Suprapubic skin (tissue), 4 donors: ENCODE measurements around the gene GNGT1. TPM values are rescaled to one million over a fixed set of nuclear protein-coding genes. Genes with fewer than 3 reads are reported as not detected.
A peak's percentile ranks its signal among the peaks of the same experiment; 100 is the strongest.
"Not testable (repeated sequence)": the region's sequence is repeated elsewhere in the genome, so short reads cannot be mapped to it uniquely, and the experiment has no call there.

ENCODE experiments used
- DNase-seq, 2 donors: peaks; one replicate each; pipeline ENCODE4 v3.0.0-alpha.2; 2019; ENCODE audit warnings: low spot score in 2 of 2
- H3K27ac ChIP-seq: fragments of 200-600 bp; sonication (generic); one replicate; pipeline ENCODE4 v1.5.1; 2019
- H3K27me3 ChIP-seq: fragments of 200-600 bp; sonication (generic); one replicate; pipeline ENCODE4 v1.5.1; 2019
- H3K36me3 ChIP-seq: fragments of 200-600 bp; sonication (generic); one replicate; pipeline ENCODE4 v1.5.1; 2019
- H3K4me1 ChIP-seq: fragments of 200-600 bp; sonication (generic); one replicate; pipeline ENCODE4 v1.5.1; 2019
- H3K4me3 ChIP-seq: fragments of 200-600 bp; sonication (generic); one replicate; pipeline ENCODE4 v1.5.1; 2019; ENCODE audit warnings: mild to moderate bottlenecking
- H3K9me3 ChIP-seq: fragments of 200-600 bp; sonication (generic); one replicate; pipeline ENCODE4 v1.5.1; 2019
- CTCF ChIP-seq, 2 donors: fragments of 200-600 bp in 1 of 2; fragments of 450-650 bp in 1 of 2; sonication (generic) in 1 of 2; IDR thresholded peaks; one replicate each; pipeline ENCODE4 v1.5.1; 2016 to 2019; ENCODE audit warnings: antibody characterized with exemption in 2 of 2, mild to moderate bottlenecking in 1 of 2, moderate library complexity in 1 of 2
- EP300 ChIP-seq: sonication (generic); formaldehyde crosslinking; IDR thresholded peaks from one replicate; pipeline ENCODE4 v1.6.1; 2017; ENCODE audit warnings: antibody characterized with exemption
- POLR2A ChIP-seq, 2 donors: fragments of 450-650 bp; IDR thresholded peaks; one replicate each; pipeline ENCODE4 v1.6.1; 2017; ENCODE audit warnings: antibody characterized with exemption in 2 of 2, mild to moderate bottlenecking in 2 of 2, moderate library complexity in 2 of 2
- POLR2AphosphoS5 ChIP-seq, 3 donors: sonication (generic); formaldehyde crosslinking; IDR thresholded peaks; one replicate each; pipeline ENCODE4 v1.6.1; 2017; ENCODE audit warnings: antibody characterized with exemption in 3 of 3
- WGBS: methylation state at CpG from one replicate; pipeline ENCODE4 v1.1.5; 2018; 5-methylcytosine and 5-hydroxymethylcytosine counted together
- total RNA-seq, 4 donors: library from RNA; depleted of rRNA; stranded (reverse); fragments of >200 nt; gene quantifications; one replicate each; pipeline ENCODE4 v1.1.0, GENCODE V29; 2016

Gene GNGT1
- total RNA-seq, 4 donors from 2014 or later, result not detected

- Histone ChIP-seq H3K27me3 (no peaks in the 10 kb centered on the region), H3K27ac (no peak overlapping the region), H3K36me3 (no peaks in the 10 kb centered on the region), H3K4me3 (no peak overlapping the region), H3K4me1 (no peaks in the 10 kb centered on the region), H3K9me3 (no peaks in the 10 kb centered on the region)
- TF ChIP-seq POLR2A (IDR thresholded peaks at IDR 0.05) (no peak), CTCF (IDR thresholded peaks at IDR 0.05) (peak; percentile 17 to 47)
- 91% methylated on average over 1 of the region's 1 CpG for WGBS
- no peak for DNase-seq
Measured at GRCh38 chr7:93902777-93903423, 3.5 kb upstream of the GNGT1 start.

GRCh38 chr7:93910076-93910994 lies 4.0 kb downstream of the GNGT1 start:
- no peak overlapping the region for H3K4me3 ChIP-seq
- H3K36me3 ChIP-seq, result no peaks in the 10 kb centered on the region
- no peaks in the 10 kb centered on the region for H3K27me3 ChIP-seq
- H3K27ac ChIP-seq, result no peak overlapping the region
- no peak for DNase-seq
- peaks cover 15% of the 10 kb centered on the region for H3K4me1 ChIP-seq
- no peak for TF ChIP-seq EP300
- no peak for TF ChIP-seq POLR2A (IDR thresholded peaks at IDR 0.05)
- no peak for TF ChIP-seq POLR2AphosphoS5 (IDR thresholded peaks at IDR 0.05)
- TF ChIP-seq CTCF (IDR thresholded peaks at IDR 0.05), result no peak
- 12% methylated on average over 3 of the region's 3 CpGs for WGBS
- H3K9me3 ChIP-seq, result no peaks in the 10 kb centered on the region

- H3K4me3 ChIP-seq, DNase-seq, H3K27ac ChIP-seq, H3K9me3 ChIP-seq, H3K36me3 ChIP-seq, H3K27me3 ChIP-seq: not testable (repeated sequence)
- H3K4me1 ChIP-seq, result peaks cover 15% of the 10 kb centered on the region
- 21% methylated on average over 3 of the region's 3 CpGs for whole genome bisulfite sequencing
Measured at GRCh38 chr7:93911242-93911641, 4.9 kb downstream of the GNGT1 start.

GRCh38 chr7:93911661-93912060 lies 5.3 kb downstream of the GNGT1 start:
- H3K4me3 ChIP-seq, result not testable (repeated sequence)

GRCh38 chr7:93913197-93913596 lies 6.8 kb downstream of the GNGT1 start:
- no peak for DNase-seq
- no peak overlapping the region for H3K27ac ChIP-seq
- H3K36me3 ChIP-seq, result no peaks in the 10 kb centered on the region
- peaks cover 15% of the 10 kb centered on the region for H3K4me1 ChIP-seq
- TF ChIP-seq POLR2AphosphoS5 (IDR thresholded peaks at IDR 0.05), result no peak
- TF ChIP-seq EP300, result no peak
- TF ChIP-seq CTCF (IDR thresholded peaks at IDR 0.05), result no peak
- no peak for TF ChIP-seq POLR2A (IDR thresholded peaks at IDR 0.05)
- H3K4me3 ChIP-seq, result no peak overlapping the region
- H3K9me3 ChIP-seq, result no peaks in the 10 kb centered on the region
- no peaks in the 10 kb centered on the region for H3K27me3 ChIP-seq

More at GRCh38 chr7:93911661-93912060, 5.3 kb downstream of the GNGT1 start:
- not testable (repeated sequence) for H3K27ac ChIP-seq, H3K27me3 ChIP-seq, H3K9me3 ChIP-seq, H3K36me3 ChIP-seq, DNase-seq
- H3K4me1 ChIP-seq, result peaks cover 15% of the 10 kb centered on the region

GRCh38 chr7:93914581-93915066 lies 8.3 kb downstream of the GNGT1 start:
- Histone ChIP-seq H3K4me3 (no peak overlapping the region), H3K4me1 (peaks cover 15% of the 10 kb centered on the region), H3K36me3 (no peaks in the 10 kb centered on the region), H3K27ac (no peak overlapping the region), H3K9me3 (no peaks in the 10 kb centered on the region), H3K27me3 (no peaks in the 10 kb centered on the region)
- DNase-seq, result no peak
- 22% methylated on average over 7 of the region's 7 CpGs for WGBS
- TF ChIP-seq POLR2A (IDR thresholded peaks at IDR 0.05), result no peak
- no peak for TF ChIP-seq EP300
- no peak for TF ChIP-seq CTCF (IDR thresholded peaks at IDR 0.05)
- no peak for TF ChIP-seq POLR2AphosphoS5 (IDR thresholded peaks at IDR 0.05)

- H3K27me3 ChIP-seq, H3K4me3 ChIP-seq, H3K36me3 ChIP-seq, H3K27ac ChIP-seq, H3K9me3 ChIP-seq, DNase-seq: not testable (repeated sequence)
- H3K4me1 ChIP-seq, result peaks cover 13% of the 10 kb centered on the region
- 35% methylated on average over 3 of the region's 3 CpGs for WGBS
Measured at GRCh38 chr7:93915206-93915842, 9.0 kb downstream of the GNGT1 start.

GRCh38 chr7:93915888-93916287 lies 9.5 kb downstream of the GNGT1 start:
- H3K4me3 ChIP-seq, H3K27me3 ChIP-seq, DNase-seq, H3K36me3 ChIP-seq, H3K9me3 ChIP-seq, H3K27ac ChIP-seq: not testable (repeated sequence)
- H3K4me1 ChIP-seq, result peaks cover 12% of the 10 kb centered on the region

- 85% methylated on average over 4 of the region's 4 CpGs for WGBS
- H3K4me3 ChIP-seq, H3K9me3 ChIP-seq, H3K27ac ChIP-seq, H3K36me3 ChIP-seq, H3K27me3 ChIP-seq, DNase-seq: not testable (repeated sequence)
- H3K4me1 ChIP-seq, result peaks cover 12% of the 10 kb centered on the region
Measured at GRCh38 chr7:93916315-93916714, 9.9 kb downstream of the GNGT1 start.
